GM12872 (cell line): ENCODE results near the gene FMO1.

Source experiments
- TF ChIP-seq, protein P1 (sequence below): IDR thresholded peaks from 3 replicates; pipeline ENCODE4 v1.5.1; 2011; ENCODE audit warnings: low read depth, mild to moderate bottlenecking, low read length, moderate library complexity; ENCODE audit not compliant: insufficient read depth

FMO1 gene, protein sequence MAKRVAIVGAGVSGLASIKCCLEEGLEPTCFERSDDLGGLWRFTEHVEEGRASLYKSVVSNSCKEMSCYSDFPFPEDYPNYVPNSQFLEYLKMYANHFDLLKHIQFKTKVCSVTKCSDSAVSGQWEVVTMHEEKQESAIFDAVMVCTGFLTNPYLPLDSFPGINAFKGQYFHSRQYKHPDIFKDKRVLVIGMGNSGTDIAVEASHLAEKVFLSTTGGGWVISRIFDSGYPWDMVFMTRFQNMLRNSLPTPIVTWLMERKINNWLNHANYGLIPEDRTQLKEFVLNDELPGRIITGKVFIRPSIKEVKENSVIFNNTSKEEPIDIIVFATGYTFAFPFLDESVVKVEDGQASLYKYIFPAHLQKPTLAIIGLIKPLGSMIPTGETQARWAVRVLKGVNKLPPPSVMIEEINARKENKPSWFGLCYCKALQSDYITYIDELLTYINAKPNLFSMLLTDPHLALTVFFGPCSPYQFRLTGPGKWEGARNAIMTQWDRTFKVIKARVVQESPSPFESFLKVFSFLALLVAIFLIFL

DNA sequence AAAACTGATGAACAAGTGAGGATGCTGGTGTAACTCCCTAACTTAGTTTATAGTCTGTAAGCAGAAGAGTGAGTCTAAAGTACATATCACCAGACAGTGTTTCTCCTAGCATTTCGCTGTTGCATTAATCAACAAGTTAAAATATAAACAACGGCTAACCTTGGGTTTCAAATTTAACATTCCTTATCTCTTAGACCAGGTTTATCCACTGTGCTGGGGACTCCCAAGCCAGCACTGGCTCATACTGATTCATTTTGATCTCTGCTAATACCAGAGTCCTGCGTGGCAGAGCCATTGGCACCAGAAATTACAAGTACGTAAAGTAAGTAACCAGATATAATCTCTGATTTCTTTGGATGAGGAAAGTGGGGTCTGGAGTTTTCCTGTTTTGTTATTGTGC lies at the start of gene FMO1:
TSS of gene FMO1 (plus strand) at position 193 of the 400 bp plus-strand sequence. CDS start 9,594 bp downstream, outside the sequence.
- TF ChIP-seq, protein P1, sequence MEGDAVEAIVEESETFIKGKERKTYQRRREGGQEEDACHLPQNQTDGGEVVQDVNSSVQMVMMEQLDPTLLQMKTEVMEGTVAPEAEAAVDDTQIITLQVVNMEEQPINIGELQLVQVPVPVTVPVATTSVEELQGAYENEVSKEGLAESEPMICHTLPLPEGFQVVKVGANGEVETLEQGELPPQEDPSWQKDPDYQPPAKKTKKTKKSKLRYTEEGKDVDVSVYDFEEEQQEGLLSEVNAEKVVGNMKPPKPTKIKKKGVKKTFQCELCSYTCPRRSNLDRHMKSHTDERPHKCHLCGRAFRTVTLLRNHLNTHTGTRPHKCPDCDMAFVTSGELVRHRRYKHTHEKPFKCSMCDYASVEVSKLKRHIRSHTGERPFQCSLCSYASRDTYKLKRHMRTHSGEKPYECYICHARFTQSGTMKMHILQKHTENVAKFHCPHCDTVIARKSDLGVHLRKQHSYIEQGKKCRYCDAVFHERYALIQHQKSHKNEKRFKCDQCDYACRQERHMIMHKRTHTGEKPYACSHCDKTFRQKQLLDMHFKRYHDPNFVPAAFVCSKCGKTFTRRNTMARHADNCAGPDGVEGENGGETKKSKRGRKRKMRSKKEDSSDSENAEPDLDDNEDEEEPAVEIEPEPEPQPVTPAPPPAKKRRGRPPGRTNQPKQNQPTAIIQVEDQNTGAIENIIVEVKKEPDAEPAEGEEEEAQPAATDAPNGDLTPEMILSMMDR: no peak

DNA sequence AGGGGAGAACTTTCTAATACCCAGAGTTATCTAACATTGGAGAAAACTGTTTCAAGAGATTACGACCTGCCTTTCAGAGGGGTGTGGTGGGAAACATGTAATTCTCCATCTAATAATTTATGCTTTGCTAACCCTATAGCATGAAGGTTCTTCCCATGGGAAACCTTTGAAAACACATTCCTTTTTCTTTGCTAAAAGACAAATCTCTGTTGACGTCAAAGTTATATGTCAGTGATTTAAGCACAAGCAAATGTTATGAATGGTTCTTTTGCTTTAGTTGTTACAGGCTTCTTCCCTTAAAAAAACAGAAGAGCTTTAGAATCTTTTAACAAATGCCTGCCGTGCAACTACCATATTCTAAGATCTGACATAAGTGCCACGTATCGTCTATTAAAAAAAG lies 44.0 kb upstream of the FMO1 start:
- TF ChIP-seq, protein P1: no peak

DNA sequence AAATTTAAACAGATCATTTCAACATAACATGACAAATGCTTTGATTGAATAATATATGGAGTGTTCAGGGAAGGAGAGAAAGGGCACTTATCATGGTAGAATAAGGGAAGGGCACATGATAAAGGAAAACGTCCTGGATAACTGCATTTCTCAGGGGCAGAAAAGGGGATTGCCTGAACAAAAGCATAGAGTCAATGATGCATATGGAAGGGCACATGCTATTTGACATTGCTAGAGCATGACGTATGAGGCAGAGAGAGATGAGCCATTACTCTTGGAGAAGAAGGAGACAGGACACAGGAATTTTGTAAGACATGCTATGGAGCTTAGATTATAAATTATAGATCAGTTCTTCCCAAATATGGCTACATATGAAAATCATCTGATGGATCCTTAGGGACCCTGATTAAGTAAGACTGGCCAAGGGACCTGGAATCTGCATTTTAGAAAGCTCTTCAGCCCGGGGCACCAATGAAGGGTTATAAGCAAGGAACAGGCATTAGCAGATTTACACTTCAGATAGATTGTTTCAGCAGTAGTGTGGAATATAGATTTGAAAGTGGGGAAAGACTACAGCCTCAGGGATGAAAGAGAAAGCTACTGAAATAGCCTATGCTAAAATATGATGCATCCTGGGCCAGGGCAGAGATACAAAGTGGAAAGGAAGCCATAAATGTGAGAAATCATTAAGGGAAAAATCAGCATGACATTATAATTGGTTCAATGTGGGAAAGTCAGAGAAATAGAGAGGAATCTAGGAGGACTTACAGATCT lies 41.9 kb upstream of the FMO1 start:
- TF ChIP-seq, protein P1: no peak

DNA sequence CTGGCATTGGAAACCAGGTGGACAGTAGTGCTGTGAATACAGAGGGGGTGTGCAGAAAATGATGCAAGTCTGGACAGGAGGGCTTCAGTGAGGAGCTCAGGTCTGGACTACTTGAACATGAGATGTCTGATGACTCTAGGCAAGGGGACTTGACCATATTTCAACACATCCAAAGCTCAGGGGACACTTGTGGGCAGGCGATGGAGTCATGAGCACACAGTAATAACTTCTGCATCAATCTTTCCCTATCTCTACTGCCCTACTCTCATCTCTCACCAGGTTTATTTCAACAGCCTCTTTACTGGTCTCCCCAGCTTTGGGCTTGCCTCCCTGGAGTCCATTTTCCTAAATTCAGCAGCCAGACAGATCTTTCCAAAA lies 41.3 kb upstream of the FMO1 start:
- TF ChIP-seq, protein P1: no peak

DNA sequence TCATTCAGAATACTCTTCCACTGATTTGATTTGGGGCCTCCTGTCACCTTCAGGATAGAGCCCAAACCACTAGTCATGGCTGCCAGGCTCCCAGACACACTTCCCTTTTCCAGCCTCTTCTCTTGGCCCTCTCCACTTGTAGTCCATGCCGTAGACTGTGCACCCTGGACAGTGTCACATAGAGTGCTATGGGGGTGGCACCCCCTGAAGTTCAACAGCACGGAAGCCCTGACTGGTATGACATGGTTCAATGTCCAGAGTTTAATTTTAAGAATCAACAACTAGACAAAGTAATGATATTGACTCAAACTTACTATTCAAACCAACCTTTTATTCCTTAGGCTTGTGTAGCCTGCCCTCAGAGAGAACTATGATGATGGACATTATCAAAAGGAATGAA lies 40.9 kb upstream of the FMO1 start:
- TF ChIP-seq, protein P1: no peak

DNA sequence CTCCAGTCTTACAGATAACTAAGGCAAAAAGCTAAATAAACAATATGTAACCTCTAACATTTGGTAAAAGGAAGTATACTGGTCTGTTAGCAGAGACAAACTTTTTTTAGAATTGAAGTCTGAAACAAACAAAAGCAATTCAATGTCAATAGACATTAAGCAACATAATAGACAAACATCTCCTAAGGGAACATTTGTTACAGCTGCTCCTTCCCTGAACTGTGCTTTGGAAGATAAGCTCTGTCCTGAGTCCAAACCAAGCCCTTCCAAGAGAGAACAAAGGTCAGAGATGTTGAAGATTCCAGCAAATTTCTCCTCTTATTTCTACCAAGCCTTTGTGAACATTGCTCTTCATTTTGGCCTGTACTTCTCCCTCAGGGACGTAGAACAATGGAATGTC lies 37.9 kb upstream of the FMO1 start:
- TF ChIP-seq, protein P1: no peak

DNA sequence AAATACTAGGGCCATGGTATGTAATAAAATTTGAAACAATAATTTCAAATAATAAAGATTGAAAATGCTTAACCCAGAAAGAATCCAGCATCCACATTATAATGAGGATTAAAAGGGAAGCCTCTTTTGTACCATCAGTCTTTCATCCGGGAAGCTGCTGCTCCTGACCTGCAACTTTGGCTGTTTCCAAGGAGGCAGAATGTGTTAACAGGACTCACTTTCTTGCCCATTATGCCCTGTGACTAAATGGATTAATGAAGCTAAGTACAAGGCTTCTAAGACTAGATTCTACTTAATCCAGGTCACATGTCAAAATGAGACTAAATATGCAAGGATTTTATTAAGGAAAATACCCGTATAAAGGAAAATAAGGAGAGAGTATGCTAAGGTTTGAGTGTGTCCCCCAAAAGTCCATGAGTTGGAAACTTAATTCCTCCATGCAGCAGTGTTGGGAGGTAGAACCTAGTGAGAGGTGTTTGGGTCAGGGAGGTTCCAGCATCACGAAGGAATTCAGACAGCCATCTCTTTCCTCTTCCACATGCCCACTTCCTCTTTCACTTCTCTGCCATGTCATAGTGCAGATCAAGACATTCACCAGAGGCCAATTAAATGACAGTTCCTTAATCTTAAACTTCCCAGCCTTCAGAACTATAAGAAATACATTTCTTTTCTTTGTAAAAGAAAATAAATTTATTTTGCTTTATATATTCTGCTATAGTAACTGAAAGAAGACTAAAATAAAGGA lies 35.5 kb upstream of the FMO1 start:
- TF ChIP-seq, protein P1: no peak
